ENCODE measurements around the gene GET3.

DNA sequence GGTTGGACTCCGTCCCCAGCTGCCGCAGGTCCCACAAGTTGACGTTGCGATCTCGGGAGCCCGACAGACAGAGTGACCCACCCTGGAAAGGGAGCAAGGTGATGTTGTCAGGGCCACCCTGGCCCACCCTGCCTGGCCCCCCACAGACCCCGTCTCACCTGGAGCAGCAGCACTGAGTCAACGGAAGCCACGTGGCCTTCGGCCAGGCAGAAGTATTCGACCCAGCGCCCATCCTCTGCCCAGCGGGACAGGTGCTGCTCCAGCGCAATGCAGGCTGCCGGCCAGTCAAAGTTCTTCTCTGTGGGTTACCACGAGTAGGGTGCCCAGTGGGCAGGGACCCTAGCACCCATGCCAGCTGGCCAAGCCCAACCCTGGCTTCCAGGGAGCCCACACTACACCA lies 42.7 kb upstream of the GET3 start:
- TF ChIP-seq POLR2A (IDR thresholded peaks at IDR 0.05) (no peak), POLR2AphosphoS5 (IDR thresholded peaks at IDR 0.05; ENCODE audit: insufficient read depth in 1 of 2, low read depth in 1 of 2) (no peak)
- TF ChIP-seq, protein P1, sequence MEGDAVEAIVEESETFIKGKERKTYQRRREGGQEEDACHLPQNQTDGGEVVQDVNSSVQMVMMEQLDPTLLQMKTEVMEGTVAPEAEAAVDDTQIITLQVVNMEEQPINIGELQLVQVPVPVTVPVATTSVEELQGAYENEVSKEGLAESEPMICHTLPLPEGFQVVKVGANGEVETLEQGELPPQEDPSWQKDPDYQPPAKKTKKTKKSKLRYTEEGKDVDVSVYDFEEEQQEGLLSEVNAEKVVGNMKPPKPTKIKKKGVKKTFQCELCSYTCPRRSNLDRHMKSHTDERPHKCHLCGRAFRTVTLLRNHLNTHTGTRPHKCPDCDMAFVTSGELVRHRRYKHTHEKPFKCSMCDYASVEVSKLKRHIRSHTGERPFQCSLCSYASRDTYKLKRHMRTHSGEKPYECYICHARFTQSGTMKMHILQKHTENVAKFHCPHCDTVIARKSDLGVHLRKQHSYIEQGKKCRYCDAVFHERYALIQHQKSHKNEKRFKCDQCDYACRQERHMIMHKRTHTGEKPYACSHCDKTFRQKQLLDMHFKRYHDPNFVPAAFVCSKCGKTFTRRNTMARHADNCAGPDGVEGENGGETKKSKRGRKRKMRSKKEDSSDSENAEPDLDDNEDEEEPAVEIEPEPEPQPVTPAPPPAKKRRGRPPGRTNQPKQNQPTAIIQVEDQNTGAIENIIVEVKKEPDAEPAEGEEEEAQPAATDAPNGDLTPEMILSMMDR (IDR thresholded peaks at IDR 0.05): no peak
